GM19099 (cell line): ENCODE data around the gene FHOD3.

ENCODE experiments used
- POLR2A ChIP-seq: IDR thresholded peaks from 3 replicates; pipeline ENCODE4 v1.6.1; 2011; ENCODE audit warnings: low read depth; ENCODE audit not compliant: insufficient read length; ENCODE audit errors: extremely low read depth

The FHOD3 gene

DNA sequence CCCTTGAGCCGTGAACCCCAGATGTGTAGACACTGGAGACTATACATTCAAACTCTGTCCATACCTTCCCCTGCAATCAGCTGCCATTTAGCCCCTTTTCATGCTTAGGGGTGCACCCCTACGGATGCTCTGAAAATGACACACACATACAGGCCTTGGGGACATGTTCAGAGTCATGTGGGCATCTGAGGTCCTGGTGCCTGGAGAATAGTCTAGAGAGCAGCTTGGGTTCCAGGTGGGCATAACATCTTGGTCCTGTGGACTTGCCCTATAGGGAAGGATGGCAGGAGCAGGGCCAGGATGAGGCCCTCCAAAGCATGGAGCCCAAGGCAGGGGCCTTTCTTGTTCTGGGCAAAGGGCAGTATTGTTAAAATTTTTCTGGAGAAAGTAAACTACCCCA, 9.9 kb upstream of the FHOD3 start:
- no peak for TF ChIP-seq POLR2A

DNA sequence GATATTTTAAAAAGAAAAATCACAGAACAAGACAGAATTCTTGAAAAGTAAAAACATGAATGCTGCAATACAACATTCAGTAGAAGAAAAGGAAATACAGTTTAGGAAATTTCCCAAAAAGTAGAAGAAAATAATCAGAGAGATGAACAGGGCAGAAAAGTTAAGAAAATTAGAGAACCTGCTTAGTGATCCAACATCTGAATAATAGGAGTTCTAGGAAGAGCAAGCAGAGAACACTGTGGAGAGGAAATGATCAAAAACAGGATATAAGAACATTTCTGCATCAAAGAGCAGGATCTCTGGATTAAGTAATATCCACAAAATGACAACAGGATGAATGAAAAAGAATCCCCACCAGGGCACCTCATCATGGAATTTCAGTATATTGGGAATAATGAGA, 8.8 kb upstream of the FHOD3 start:
- no peak for TF ChIP-seq POLR2A

DNA sequence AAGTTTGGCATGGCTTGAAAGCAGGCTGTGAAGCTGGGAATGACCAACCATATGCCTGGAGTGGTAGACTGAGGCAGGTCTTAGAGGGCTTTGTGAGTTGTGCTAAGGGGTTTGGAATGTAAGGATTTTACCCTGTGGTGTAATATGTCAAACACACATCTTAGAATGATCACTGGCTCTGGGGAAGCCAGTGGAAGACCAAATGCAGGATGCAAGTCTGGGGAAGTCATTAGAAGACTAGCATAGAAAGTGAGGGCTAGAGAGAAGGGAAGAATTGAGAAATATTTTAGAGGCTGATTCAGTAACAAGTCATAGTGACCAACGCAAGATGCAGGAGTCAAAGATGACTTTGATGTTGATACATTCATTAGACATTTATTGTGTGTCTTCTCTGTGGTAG, 3.5 kb upstream of the FHOD3 start:
- TF ChIP-seq POLR2A, result no peak

DNA sequence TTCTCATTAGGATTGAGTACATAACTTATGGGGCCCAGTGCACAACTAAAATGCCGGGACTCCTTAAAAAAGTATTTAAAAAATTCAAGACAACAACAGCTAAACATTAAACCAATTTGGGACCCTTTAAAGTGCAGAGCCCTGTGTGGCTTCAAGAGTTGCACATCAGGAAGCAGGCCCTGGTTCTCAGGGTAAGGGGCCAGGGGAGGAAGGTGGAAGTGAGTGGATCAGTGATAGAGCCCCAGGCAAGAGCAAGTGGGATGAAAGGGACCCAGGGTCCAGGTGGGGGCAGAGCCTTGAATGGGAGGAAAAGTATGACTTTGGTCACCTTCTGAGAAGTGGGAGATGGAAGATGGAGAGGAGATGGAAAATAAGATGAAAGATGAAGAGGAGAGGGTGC, 2.3 kb upstream of the FHOD3 start:
- TF ChIP-seq POLR2A, result no peak

DNA sequence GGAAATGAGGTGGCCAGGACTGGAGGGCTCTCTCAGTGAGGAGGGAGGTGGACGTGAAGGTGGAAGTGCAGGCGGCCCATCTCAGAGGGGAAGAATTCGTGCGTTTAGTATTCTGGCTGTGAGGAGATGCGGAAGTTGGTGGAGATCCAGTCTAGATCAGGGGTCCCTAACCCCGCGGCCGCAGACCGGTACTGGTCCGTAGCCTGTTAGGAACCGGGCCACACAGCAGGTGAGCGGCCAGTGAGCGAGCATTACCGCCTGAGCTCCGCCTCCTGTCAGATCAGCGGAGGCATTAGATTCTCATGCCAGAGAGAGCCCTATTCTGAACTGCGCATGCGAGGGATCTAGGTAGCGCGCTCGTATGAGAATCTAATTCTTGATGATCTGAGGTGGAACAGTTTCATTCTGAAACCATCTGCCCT, 1.6 kb upstream of the FHOD3 start:
- no peak for TF ChIP-seq POLR2A

DNA sequence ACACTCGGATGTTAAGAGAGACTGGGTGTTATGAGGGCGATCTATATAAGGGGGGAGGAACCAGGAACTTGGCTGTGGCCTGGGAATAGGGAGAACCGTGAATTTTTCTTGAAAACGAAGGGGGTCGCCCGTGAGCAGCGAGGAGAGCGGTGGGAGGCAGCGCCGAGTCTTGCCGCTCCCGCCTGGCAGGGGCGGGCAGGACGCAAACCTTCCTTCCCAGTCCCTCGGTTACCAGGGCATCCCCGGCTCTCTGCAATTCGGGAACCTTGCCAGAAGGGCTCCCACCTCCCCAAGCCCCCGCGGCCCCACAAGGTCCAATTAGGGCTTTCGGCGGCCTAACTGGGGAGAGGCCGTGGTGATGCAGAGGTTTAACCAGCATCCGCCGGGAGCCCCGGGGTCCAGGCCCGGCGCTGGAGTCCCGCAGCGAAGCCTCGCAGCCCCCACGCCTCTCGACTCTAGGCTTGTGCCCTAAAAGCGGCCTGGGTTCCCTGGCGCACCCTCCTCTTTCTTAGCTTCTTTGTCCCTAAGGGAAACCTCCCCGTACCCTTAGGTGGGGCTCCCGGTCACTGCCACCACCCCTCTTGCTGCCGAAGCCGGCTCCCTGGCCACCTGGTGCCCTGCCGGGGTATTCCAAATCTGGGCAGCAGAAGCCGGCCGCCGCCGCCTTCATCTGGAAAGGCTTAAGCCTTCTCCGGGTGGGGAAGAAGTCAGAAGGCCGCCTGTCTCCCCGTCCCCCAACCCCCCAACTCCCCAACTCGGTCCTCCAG, 680 bp upstream of the FHOD3 start:
- no peak for TF ChIP-seq POLR2A

DNA sequence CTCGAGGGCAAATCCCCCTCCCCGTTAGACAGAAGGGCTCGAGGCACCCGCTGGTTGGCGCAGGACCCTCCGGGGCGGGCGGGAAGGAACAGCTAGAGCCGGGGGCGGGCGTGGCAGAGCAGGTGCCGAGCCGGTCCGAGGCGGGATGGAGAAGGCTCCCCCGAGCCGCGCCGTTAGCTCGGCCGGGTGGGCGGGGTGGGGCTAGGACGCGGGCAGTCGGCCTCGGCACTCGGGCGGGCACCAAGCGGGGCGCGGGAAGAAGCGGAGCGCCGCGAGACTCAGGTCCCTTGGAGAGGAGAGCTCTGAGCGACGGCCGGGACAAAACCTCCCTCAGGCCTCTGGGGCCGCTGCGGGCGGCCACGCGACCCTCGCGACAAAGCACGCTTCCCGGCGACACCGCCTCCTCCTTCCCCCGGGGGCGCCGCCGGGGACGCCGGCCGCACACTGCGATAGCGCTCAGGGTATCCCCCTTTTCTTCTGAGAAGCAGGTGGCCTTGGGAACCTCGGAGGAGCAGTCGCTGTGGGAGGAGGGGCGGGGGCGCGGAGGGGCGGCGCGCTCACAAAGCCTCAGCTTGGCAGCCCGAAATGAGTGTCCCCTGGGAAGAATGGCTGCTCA, 721 bp downstream of the FHOD3 start:
- TF ChIP-seq POLR2A, result no peak

DNA sequence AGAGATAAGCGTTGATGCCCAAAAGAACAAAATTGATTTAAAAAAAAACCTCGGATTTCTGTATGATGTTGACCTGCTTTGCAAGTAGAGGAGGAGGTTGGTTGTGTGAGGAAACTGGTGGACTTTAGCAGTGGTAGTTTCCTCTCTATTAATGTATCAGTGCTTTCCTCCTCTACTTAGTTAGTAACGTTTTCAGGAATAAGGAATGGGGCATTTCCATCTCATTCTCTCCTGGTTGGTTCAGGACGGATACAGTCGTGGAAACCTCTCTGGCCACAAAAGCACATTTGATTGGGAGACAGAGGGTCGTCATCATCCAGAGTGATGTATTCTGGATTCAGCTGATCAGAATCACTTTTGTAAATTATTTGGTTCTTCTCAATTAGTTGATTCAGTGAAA, 1.5 kb downstream of the FHOD3 start:
- no peak for TF ChIP-seq POLR2A

DNA sequence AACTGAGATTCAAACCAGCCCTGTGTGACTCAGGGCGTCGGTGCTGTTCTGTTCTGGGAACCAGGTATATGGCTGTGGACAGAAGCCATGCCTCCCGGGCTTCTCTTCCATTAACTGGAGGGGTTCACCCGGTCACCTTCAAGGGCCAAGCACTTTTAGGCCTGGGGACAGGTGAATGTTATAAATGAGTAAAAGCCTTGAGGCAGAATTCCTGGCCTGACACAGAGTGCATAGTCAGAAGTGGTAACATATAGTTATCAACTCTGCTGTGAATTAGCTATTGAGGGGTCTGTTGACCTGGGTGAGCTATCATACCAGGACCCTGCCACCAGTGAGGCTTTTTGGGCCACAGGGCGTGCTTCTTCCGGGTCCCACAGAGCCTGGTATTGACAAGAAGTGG, 2.7 kb downstream of the FHOD3 start:
- no peak for TF ChIP-seq POLR2A

DNA sequence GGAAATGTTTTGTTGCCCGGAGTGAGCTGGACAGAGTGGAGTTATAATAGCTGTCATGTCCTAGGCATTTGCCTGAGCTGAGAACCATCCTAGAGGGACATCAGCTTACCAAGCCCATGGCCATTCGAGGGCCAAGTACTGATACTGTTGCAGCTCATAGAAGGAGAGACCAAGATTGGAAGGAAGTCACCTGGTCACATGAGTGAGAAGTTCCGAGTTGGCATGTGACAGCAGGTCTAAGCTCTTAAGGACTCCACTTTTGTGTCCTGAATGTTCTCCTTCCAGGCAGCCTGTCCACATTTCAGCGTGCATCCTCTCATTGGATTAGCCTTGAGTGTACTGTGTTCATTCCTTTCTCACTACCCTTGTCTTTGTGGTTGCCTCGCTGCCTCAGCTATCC, 4.4 kb downstream of the FHOD3 start:
- TF ChIP-seq POLR2A, result no peak

DNA sequence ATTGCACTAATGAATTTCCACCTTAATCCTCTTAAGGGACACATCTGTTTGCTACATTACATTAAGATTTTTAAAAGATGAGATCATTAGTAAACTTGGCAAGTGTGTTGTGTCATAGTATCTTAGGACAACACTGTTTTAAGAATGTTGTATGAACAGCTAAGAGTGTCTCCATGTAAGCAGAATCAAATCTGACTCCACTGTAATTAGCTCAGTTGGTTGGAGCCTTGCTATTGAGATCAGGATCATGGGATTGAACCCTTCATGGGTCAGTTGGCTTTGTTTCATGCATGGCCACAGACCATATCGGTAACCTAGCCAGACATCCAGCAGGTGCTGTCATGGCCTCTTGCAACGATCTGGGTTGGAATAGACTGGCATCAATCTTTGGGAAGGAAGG, 5.2 kb downstream of the FHOD3 start:
- no peak for TF ChIP-seq POLR2A

DNA sequence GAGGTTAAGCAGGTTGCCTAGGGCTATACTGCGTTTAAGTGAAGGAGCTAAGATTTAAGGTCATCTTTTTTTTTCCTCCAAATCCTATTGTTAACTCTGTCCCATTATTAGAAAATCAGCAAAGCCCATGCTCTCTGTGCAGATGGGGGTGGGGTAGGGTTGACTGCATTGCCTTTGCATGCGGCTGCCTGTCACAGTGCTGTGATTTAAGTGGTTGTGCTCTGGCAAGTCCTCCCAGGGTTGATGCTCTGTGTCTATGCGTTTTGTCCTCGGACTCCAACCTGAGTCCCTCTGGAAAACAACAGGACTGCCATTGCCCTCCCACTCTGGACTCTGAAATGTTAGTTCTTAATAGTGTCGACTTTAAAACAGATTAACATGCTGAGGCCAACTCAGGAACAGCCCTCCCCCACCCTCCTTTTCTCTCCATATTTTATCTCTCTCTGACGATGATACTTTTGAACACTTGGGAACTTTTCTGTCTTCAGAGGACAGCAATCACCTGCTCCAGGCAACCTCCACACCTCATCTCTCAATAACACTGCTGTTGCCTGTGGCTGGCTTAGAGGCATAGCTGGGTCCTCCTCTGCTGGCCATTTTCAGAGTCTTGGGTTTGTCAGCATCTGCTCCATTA, 5.8 kb downstream of the FHOD3 start:
- no peak for TF ChIP-seq POLR2A

DNA sequence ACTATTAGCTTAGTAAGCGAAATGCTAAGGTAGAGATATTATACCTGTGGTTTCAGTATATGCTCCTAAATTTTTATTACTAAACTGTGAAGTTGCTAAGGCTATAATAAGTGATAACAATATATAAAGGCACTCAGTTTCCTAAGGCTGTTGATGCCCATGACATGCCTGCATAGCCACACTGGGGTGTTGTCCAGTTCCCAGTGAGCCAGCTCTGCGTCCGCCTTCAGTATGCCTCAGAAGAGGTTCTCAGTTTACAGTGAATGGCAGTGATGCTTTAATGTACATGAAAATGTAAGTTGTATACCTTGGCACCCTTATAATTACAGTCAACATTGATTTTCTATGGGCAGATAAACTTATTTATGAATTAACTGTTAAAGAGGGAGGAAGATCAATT, 7.2 kb downstream of the FHOD3 start:
- TF ChIP-seq POLR2A, result no peak

DNA sequence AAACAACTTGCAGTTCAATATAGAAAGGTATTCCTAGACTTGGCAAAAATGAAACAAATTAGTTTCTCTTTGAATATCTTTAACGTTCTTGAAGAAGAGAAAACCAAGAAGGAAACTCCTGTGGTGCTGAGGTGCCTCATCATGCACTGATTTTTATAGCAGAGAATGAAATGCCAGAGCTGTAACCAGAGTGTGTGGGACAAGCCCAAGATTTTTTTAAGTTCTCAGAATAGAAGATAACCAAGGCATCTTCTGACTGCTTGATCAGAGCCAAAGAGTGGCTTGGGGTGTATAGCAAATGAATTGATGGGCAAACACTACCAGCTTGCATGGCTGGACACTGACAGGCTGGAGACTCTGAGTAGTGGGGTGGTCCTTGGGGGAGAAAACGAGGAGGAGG, 7.9 kb downstream of the FHOD3 start:
- TF ChIP-seq POLR2A, result no peak

DNA sequence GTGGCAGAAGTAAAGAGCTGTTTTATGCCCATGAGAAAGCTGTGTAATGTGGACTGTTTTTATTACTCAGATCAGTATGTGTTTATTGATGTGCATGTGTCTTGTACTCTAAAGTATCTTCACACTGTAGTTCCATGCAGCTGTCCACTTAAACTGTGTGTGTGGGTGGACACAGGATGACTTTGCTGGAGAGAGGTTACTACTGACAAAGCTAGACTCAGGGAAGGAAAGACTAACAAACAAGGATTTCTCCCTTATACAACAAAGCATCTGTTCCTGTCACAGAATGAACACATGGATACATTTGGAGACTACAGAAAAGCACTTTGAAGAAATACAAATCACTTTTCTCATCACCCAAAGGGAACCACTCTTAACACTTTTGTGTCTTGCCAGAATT, 10.0 kb downstream of the FHOD3 start:
- TF ChIP-seq POLR2A, result no peak
